ENCODE data around the gene MMP14. TPM values are rescaled to one million over a fixed set of nuclear protein-coding genes. Genes with fewer than 3 reads are reported as not detected.
"Not testable (repeated sequence)": the region's sequence is repeated elsewhere in the genome, so short reads cannot be mapped to it uniquely, and the experiment has no call there.

The MMP14 gene
- 1 to 10 TPM; 1.8 to 2.4 TPM for total RNA-seq

DNA sequence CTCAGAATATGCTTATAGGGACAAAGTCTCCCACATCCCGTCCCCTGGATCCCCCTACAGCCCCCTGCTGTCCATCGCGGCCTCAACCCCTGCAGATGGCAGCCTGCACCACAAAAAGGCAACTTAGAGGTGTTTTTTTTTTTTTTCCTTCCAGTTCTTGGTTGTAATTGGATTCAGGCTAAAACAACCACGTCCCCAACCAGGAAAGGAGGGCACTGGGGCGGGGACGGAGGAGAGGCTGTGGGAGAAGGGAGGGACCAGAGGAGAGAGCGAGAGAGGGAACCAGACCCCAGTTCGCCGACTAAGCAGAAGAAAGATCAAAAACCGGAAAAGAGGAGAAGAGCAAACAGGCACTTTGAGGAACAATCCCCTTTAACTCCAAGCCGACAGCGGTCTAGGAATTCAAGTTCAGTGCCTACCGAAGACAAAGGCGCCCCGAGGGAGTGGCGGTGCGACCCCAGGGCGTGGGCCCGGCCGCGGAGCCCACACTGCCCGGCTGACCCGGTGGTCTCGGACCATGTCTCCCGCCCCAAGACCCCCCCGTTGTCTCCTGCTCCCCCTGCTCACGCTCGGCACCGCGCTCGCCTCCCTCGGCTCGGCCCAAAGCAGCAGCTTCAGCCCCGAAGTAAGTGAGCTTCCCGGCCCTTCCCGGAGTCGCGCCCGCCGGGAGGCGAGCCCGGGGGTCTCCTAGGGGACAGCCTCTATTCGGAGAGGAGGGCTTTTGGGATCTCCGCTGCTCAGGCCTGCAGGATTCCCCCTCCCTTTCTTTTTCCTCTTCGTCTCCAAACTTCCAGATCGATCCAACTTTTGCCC lies at the start of gene MMP14:
Gene MMP14 (plus strand): TSS at position 285 of the 813 bp plus-strand sequence. CDS start 233 bp downstream, at position 518.
- Mint-ChIP-seq H3K27me3 (ENCODE audit: low read depth) (peaks cover 10% of the 10 kb centered on the region), H3K36me3 (ENCODE audit: low read depth) (peaks cover 40% of the 10 kb centered on the region), H3K4me1 (ENCODE audit: low read depth) (peaks cover 30% of the 10 kb centered on the region), H3K27ac (no peak within 1 kb of the TSS), H3K4me3 (no peak within 1 kb of the TSS), H3K9me3 (ENCODE audit: insufficient read depth) (no peaks in the 10 kb centered on the region)
- ChIA-PET POLR2A (interaction anchor here (1.3 kb wide), 1 partner anchor 12 kb away, joined by 5 read pairs; no protein-coding TSS in a partner anchor), CTCF (interaction anchor here (23.8 kb wide), 1 partner anchor 18 kb away, joined by 590 read pairs; no protein-coding TSS in a partner anchor)
- ATAC-seq (no peak), DNase-seq (no peak)

DNA sequence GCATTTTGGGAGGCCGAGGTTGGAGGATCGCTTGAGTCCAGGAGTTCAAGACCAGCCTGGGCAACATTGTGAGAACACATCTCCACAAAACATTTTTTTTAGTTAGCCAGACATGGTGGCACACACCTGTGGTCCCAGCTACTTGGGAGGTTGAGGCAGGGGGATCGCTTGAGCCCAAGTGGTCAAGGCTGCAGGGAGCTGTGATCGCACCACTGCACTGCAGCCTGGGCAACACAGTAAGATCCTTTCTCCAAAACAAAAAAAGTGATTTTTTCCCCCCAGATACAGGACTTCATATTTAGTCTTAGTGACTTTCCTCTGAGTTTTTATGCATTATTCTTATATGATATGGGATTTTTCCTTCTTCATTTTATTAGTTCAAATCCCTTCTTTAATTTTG lies 49.7 kb upstream of the MMP14 start:
- Mint-ChIP-seq H3K4me3 (no peak overlapping the region), H3K27ac (no peak overlapping the region), H3K27me3 (ENCODE audit: low read depth) (peaks cover 4% of the 10 kb centered on the region), H3K4me1 (ENCODE audit: low read depth) (peaks cover 4% of the 10 kb centered on the region), H3K36me3 (ENCODE audit: low read depth) (no peaks in the 10 kb centered on the region), H3K9me3 (ENCODE audit: insufficient read depth) (no peaks in the 10 kb centered on the region)
- POLR2A ChIA-PET, result no interaction called here
- CTCF ChIA-PET, result interaction anchor here (0.6 kb wide), 1 partner anchor 22 kb away, joined by 3 read pairs; no protein-coding TSS in a partner anchor
- ATAC-seq (no peak), DNase-seq (no peak)

DNA sequence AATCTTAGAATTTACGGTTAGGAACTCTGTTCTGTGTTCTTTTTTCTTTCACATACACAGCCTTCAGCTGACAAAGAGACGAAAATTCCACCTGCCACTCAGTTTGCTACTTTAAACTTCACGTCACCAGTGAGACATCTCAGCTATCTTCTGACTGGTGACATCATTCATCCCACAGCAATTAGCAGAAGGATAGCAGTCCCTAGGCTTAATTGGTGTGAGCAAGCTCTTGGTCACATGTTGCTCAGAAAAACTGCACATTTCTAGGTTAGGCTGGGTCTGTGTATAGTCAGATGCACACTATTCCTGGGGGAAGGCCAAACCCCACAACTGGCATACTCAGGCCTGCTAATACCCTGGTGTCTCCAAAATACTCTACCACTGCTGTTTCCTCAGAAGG lies 45.1 kb upstream of the MMP14 start:
- POLR2A ChIA-PET, result interaction anchor here (1.0 kb wide), 1 partner anchor 25 kb away, joined by 3 read pairs; the partner anchor contains the start of gene OXA1L
- CTCF ChIA-PET, result interaction anchor here (0.9 to 1.6 kb wide), 2 partner anchors 11 to 192 kb away, joined by 3 to 4 read pairs; no protein-coding TSS in a partner anchor
- H3K9me3 Mint-ChIP-seq (ENCODE audit: insufficient read depth), result no peaks in the 10 kb centered on the region
- no peak overlapping the region for H3K4me3 Mint-ChIP-seq
- peaks cover 12% of the 10 kb centered on the region for H3K27me3 Mint-ChIP-seq (ENCODE audit: low read depth)
- H3K4me1 Mint-ChIP-seq (ENCODE audit: low read depth), result peaks cover 4% of the 10 kb centered on the region
- no peak overlapping the region for H3K27ac Mint-ChIP-seq
- ATAC-seq (no peak), DNase-seq (no peak)
- H3K36me3 Mint-ChIP-seq (ENCODE audit: low read depth), result no peaks in the 10 kb centered on the region

DNA sequence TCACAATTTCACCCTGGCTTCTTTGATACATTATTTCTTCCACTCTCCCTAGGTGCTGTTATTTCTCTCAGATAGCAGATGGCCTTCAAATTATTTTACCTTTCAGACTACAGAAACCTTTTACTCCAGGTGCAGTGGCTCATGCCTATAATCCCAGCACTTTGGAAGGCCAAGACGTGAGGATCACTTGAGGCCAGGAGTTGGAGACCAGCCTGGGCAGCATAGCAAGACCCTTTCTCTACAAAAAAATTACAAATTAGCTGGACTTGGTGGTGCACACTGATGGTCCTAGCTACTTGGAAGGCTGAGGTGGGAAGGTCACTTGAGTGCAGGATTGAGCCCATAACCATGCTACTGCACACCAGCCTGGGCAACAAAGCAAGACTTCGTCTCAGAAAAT lies 44.2 kb upstream of the MMP14 start:
- no peak for DNase-seq
- Mint-ChIP-seq H3K4me3 (no peak overlapping the region), H3K4me1 (ENCODE audit: low read depth) (peaks cover 4% of the 10 kb centered on the region), H3K9me3 (ENCODE audit: insufficient read depth) (no peaks in the 10 kb centered on the region), H3K27ac (no peak overlapping the region), H3K36me3 (ENCODE audit: low read depth) (no peaks in the 10 kb centered on the region), H3K27me3 (ENCODE audit: low read depth) (peaks cover 16% of the 10 kb centered on the region)
- ChIA-PET CTCF (no interaction called here), POLR2A (interaction anchor here (1.0 kb wide), 1 partner anchor 26 kb away, joined by 3 read pairs; the partner anchor contains the start of gene OXA1L)
- ATAC-seq, result no peak

DNA sequence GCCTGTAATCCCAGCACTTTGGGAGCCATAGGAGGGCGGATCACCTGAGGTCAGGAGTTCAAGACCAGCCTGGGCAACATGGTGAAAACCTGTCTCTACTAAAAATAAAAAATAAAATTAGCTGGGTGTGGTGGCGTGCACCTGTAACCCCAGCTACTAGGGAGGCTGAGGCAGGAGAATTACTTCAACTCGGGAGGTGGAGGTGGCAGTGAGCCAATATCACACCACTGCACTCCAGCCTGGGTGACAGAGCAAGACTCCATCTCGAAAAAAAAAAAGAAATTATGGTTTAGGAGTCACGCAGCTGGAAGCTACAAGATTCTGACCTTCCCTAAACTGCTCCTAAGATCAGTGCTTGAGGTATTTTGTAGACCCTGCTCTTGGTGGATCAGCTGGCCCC lies 42.8 kb upstream of the MMP14 start:
- ATAC-seq; H3K4me1 Mint-ChIP-seq (ENCODE audit: low read depth); H3K4me3 Mint-ChIP-seq; DNase-seq; H3K9me3 Mint-ChIP-seq (ENCODE audit: insufficient read depth); CTCF ChIA-PET; H3K27ac Mint-ChIP-seq; POLR2A ChIA-PET; H3K36me3 Mint-ChIP-seq (ENCODE audit: low read depth): not testable (repeated sequence)
- peaks cover 20% of the 10 kb centered on the region for H3K27me3 Mint-ChIP-seq (ENCODE audit: low read depth)

DNA sequence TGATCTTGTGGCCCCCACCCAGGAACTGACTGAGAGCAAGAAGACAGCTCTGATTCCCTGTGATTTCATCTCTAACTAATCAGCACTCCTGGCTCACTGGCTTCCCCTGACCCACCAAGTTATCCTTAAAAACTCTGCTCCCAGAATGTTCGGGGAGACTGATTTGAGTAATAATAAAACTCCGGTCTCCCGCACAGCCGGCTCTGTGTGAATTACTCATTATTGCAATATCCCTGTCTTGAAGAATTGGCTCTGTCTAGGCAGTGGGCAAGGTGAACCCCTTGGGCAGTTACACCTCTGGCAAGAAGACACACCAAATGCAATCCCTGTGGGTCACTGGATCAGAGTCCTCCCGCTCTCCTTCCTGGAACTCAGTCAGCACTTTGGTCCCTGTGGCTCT lies 42.4 kb upstream of the MMP14 start:
- no peak for ATAC-seq
- no peak overlapping the region for H3K4me3 Mint-ChIP-seq
- POLR2A ChIA-PET, result no interaction called here
- peaks cover 4% of the 10 kb centered on the region for H3K4me1 Mint-ChIP-seq (ENCODE audit: low read depth)
- H3K27me3 Mint-ChIP-seq (ENCODE audit: low read depth), result peaks cover 24% of the 10 kb centered on the region
- CTCF ChIA-PET, result no interaction called here
- H3K27ac Mint-ChIP-seq, result no peak overlapping the region
- H3K36me3 Mint-ChIP-seq (ENCODE audit: low read depth), result no peaks in the 10 kb centered on the region
- H3K9me3 Mint-ChIP-seq (ENCODE audit: insufficient read depth), result no peaks in the 10 kb centered on the region
- DNase-seq, result no peak

DNA sequence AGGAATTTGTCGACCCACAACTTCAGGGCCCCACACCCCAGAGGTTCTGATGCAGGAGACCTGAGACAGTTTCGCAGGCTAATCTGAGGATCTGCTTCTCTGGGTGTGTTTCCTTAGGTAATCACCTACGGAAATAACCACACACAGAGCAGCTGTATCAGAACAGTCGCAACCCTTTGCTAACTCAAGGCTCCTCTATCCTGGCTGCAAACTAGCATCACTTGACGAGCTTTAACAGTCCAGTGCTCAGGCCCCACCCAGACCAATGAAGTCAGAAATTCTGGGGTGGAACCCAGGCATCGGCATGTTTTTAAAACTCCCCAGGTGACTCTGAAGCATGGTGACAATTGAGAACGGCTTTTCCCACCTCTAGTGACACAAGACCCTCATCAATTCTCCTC lies 41.8 kb upstream of the MMP14 start:
- DNase-seq (no peak), ATAC-seq (no peak)
- ChIA-PET POLR2A (no interaction called here), CTCF (no interaction called here)
- H3K27me3 Mint-ChIP-seq (ENCODE audit: low read depth), result peaks cover 27% of the 10 kb centered on the region
- no peak overlapping the region for H3K4me3 Mint-ChIP-seq
- no peaks in the 10 kb centered on the region for H3K36me3 Mint-ChIP-seq (ENCODE audit: low read depth)
- peaks cover 4% of the 10 kb centered on the region for H3K4me1 Mint-ChIP-seq (ENCODE audit: low read depth)
- no peak overlapping the region for H3K27ac Mint-ChIP-seq
- H3K9me3 Mint-ChIP-seq (ENCODE audit: insufficient read depth), result no peaks in the 10 kb centered on the region

DNA sequence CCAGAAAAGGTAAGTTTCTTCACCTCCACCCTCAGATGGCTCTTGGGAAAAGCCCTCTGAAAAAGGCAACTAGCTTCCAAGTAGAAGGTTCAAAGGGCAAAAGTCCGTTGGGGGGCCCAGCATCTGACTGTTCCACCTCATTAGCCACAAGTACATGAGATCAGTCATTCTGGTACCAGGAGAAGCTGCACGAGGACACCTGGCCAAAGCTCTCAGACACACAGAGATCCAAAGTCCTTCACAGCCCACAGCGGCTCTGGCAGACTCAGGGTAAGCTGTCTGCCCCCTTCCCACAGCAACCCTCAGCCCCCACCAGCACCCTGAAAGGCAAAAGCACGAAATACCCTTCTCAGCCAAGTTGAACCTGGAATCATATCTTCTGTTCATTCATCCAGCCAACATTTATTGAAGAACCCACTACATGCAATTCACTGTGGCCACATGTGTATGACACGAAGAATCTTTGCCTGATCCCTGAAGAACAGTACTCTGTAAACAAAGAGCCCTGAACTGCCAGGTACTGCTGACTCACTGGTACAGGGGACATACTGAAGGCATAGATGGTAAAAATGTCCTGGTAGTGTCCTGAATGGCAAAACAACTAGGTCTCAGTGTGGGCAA lies 40.2 kb upstream of the MMP14 start:
- POLR2A ChIA-PET, result interaction anchor here (0.9 kb wide), 1 partner anchor 30 kb away, joined by 3 read pairs; the partner anchor contains the start of gene OXA1L
- DNase-seq, result no peak
- Mint-ChIP-seq H3K4me3 (no peak overlapping the region), H3K36me3 (ENCODE audit: low read depth) (no peaks in the 10 kb centered on the region), H3K27ac (no peak overlapping the region), H3K4me1 (ENCODE audit: low read depth) (no peaks in the 10 kb centered on the region), H3K9me3 (ENCODE audit: insufficient read depth) (no peaks in the 10 kb centered on the region), H3K27me3 (ENCODE audit: low read depth) (peaks cover 34% of the 10 kb centered on the region)
- no peak for ATAC-seq
- CTCF ChIA-PET, result interaction anchor here (0.7 to 1.4 kb wide), 2 partner anchors 27 to 104 kb away, joined by 3 to 6 read pairs; no protein-coding TSS in a partner anchor

DNA sequence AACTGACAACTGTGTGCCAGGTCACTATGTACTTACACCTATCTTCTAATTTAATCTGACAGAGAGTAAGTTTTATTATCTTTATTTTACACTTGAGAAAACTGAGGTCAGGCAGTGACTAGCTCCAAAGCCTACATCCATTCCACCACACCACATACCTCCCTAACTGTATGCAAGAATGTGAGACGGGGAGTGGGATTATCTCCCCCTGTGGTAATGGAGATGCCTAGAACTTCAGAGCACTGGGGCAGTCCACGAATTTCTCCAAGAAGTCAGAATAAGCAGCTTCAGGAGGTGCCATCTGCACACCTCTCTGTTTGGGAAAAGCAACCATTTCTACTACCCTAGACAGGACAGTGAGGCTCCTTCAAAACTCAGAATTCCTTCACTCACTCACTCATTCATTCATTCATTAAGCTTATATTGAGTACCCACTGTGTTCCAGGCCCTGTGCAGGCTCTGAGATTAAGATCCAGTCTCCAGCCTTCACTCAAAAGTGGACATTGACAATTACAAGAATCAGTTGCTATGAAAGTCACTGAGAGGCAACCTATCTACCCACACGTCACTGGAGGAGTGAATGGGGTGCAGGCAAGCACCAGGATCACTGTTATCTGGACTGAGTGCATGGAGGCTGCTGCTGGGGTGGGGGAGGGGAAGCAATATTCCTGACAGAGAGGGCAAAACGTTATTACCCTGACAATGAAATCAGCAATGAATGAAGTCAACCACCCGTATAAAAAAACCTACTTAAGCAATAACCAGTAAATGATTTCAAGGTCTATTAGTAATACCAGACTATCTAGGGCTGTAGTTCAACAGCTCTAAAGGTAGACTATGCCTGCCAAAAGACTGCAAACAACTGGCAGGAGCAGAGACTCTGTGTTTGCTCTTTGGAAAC lies 39.1 kb upstream of the MMP14 start:
- DNase-seq, result no peak
- POLR2A ChIA-PET, result interaction anchor here (0.6 kb wide), 1 partner anchor 1092 kb away, joined by 3 read pairs; no protein-coding TSS in a partner anchor
- Mint-ChIP-seq H3K4me3 (no peak overlapping the region), H3K9me3 (ENCODE audit: insufficient read depth) (no peaks in the 10 kb centered on the region), H3K27ac (no peak overlapping the region), H3K4me1 (ENCODE audit: low read depth) (no peaks in the 10 kb centered on the region), H3K27me3 (ENCODE audit: low read depth) (peaks cover 37% of the 10 kb centered on the region), H3K36me3 (ENCODE audit: low read depth) (no peaks in the 10 kb centered on the region)
- ATAC-seq, result no peak
- CTCF ChIA-PET, result interaction anchor here (0.6 to 1.4 kb wide), 2 partner anchors 26 to 52 kb away, joined by 4 to 6 read pairs; no protein-coding TSS in a partner anchor

DNA sequence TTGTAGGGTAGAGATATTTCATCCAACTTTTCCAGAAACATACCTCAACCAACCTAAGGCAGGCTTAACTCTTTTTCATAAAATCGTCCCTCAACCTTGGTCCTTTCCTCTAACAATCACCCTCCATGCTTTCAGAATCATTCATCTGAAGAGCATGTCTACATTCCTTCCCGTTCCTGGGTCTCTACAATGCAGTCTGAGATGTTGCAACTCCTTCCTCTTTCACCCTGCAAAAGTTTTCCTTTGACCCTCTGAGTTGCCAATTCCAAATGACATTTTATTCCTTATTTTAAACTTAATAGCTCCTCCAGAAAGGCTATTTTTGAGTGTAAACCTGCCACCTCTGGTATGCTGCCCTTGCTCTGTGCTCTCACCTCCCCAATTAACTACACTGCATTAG lies 37.9 kb upstream of the MMP14 start:
- ChIA-PET CTCF (interaction anchor here (0.7 kb wide), 1 partner anchor 8 kb away, joined by 3 read pairs; no protein-coding TSS in a partner anchor), POLR2A (no interaction called here)
- H3K27me3 Mint-ChIP-seq (ENCODE audit: low read depth), result peaks cover 43% of the 10 kb centered on the region
- H3K4me1 Mint-ChIP-seq (ENCODE audit: low read depth), result no peaks in the 10 kb centered on the region
- H3K36me3 Mint-ChIP-seq (ENCODE audit: low read depth), result no peaks in the 10 kb centered on the region
- H3K27ac Mint-ChIP-seq, result no peak overlapping the region
- no peak for ATAC-seq
- DNase-seq, result no peak
- H3K9me3 Mint-ChIP-seq (ENCODE audit: insufficient read depth), result no peaks in the 10 kb centered on the region
- no peak overlapping the region for H3K4me3 Mint-ChIP-seq

DNA sequence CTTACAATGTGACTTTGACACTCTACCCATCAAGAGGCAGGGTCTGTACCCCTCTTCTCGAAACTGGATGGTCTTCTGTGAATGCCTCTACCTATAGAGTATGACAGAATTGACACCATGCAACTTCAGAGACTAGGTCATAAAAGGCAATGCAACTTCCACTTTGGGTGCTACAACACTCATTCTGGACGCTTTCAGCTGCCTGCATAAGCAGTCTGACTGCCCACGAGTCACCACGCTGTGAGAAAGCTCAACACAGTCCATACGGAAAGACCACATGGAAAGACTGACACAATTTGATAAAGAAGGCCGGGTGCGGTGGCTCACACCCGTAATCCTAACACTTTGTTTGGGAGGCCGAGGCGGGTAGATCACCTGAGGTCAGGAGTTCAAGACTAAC lies 36.0 kb upstream of the MMP14 start:
- DNase-seq (no peak), ATAC-seq (no peak)
- ChIA-PET CTCF (no interaction called here), POLR2A (no interaction called here)
- H3K27ac Mint-ChIP-seq, result no peak overlapping the region
- H3K4me3 Mint-ChIP-seq, result no peak overlapping the region
- no peaks in the 10 kb centered on the region for H3K36me3 Mint-ChIP-seq (ENCODE audit: low read depth)
- H3K9me3 Mint-ChIP-seq (ENCODE audit: insufficient read depth), result no peaks in the 10 kb centered on the region
- H3K27me3 Mint-ChIP-seq (ENCODE audit: low read depth), result peaks cover 43% of the 10 kb centered on the region
- H3K4me1 Mint-ChIP-seq (ENCODE audit: low read depth), result no peaks in the 10 kb centered on the region
